MCF 10A (cell line): Measurements from ENCODE around the gene PLPP2. TPM values are rescaled to one million over a fixed set of nuclear protein-coding genes. Genes with fewer than 3 reads are reported as not detected.

Experiments used
- BruUV-seq: library from RNA; stranded (reverse); fragments of 400-500 nt; replicated peaks from 2 replicates; lab custom pipeline; 2021; lab: Mats Ljungman, UMichigan
- CTCF ChIA-PET: fragments of 300-600 bp; sonication (Branson Sonifier 250); formaldehyde crosslinking; extraction: SDS; loops from one replicate; lab custom pipeline; 2021; ENCODE audit warnings: antibody characterized with exemption, inconsistent platforms; lab: Yijun Ruan, JAX
- POLR2A ChIA-PET: fragments of 300-600, 350-650 bp; sonication (Branson Sonifier 250); formaldehyde crosslinking; extraction: SDS; loops from one replicate; lab custom pipeline; 2020; ENCODE audit warnings: antibody characterized with exemption, inconsistent platforms; lab: Yijun Ruan, JAX
- DNase-seq: peaks from one replicate; pipeline ENCODE4 v3.0.0-alpha.2; 2018; ENCODE audit not compliant: unreplicated experiment
- H3K27ac Mint-ChIP-seq: one replicate; pipeline ENCODE4 v1.8.0; 2022; ENCODE audit warnings: mild to moderate bottlenecking, low read depth, mixed read lengths; ENCODE audit not compliant: unreplicated experiment
- H3K27me3 Mint-ChIP-seq: one replicate; pipeline ENCODE4 v1.8.0; 2022; ENCODE audit warnings: mixed read lengths; ENCODE audit not compliant: insufficient read depth, unreplicated experiment
- H3K36me3 Mint-ChIP-seq: one replicate; pipeline ENCODE4 v1.8.0; 2022; ENCODE audit warnings: mild to moderate bottlenecking, moderate library complexity, mixed read lengths; ENCODE audit not compliant: insufficient read depth, unreplicated experiment
- H3K4me1 Mint-ChIP-seq: one replicate; pipeline ENCODE4 v1.8.0; 2022; ENCODE audit warnings: mixed read lengths; ENCODE audit not compliant: insufficient read depth, unreplicated experiment
- H3K4me3 Mint-ChIP-seq: one replicate; pipeline ENCODE4 v1.8.0; 2022; ENCODE audit warnings: mild to moderate bottlenecking, moderate library complexity, mixed read lengths; ENCODE audit not compliant: unreplicated experiment
- H3K9me3 Mint-ChIP-seq: one replicate; pipeline ENCODE4 v1.8.0; 2022; ENCODE audit warnings: mixed read lengths; ENCODE audit not compliant: unreplicated experiment
- intact Hi-C: fragments of 100-400 bp; cut with micrococcal nuclease; formaldehyde crosslinking; loops from 2 replicates; pipeline ENCODE4 v1.14.1; 2022
- total RNA-seq: library from RNA; stranded (reverse); gene quantifications from 2 replicates; pipeline ENCODE4 v1.2.3, GENCODE V29; 2022
- TF ChIP-seq, protein P1 (sequence below): fragments of 200-600 bp; IDR thresholded peaks from one replicate; pipeline ENCODE4 v1.8.0; 2022; ENCODE audit warnings: antibody characterized with exemption, mild to moderate bottlenecking; ENCODE audit not compliant: unreplicated experiment

PLPP2 gene
- total RNA-seq, 1 experiment from 2014 or later, result 5.4 TPM

GRCh38 chr19:287381-287871 is 3.8 kb downstream of the PLPP2 start:
- Mint-ChIP-seq H3K4me1 (peaks cover 6% of the 10 kb centered on the region), H3K4me3 (no peak overlapping the region), H3K9me3 (no peaks in the 10 kb centered on the region), H3K36me3 (peaks cover 13% of the 10 kb centered on the region), H3K27me3 (peaks cover 1% of the 10 kb centered on the region), H3K27ac (no peak overlapping the region)
- TF ChIP-seq, protein P1, sequence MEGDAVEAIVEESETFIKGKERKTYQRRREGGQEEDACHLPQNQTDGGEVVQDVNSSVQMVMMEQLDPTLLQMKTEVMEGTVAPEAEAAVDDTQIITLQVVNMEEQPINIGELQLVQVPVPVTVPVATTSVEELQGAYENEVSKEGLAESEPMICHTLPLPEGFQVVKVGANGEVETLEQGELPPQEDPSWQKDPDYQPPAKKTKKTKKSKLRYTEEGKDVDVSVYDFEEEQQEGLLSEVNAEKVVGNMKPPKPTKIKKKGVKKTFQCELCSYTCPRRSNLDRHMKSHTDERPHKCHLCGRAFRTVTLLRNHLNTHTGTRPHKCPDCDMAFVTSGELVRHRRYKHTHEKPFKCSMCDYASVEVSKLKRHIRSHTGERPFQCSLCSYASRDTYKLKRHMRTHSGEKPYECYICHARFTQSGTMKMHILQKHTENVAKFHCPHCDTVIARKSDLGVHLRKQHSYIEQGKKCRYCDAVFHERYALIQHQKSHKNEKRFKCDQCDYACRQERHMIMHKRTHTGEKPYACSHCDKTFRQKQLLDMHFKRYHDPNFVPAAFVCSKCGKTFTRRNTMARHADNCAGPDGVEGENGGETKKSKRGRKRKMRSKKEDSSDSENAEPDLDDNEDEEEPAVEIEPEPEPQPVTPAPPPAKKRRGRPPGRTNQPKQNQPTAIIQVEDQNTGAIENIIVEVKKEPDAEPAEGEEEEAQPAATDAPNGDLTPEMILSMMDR, result no peak
- no TSS peak for BruUV-seq
- intact Hi-C loops, result no loop called here
- POLR2A ChIA-PET, result no interaction called here
- no peak for DNase-seq
- CTCF ChIA-PET, result no interaction called here

- intact Hi-C loops, result no loop called here
- DNase-seq, result no peak
- TF ChIP-seq, protein P1, result no peak
- POLR2A ChIA-PET, result no interaction called here
- H3K9me3 Mint-ChIP-seq, result no peaks in the 10 kb centered on the region
- H3K27me3 Mint-ChIP-seq, result no peaks in the 10 kb centered on the region
- H3K36me3 Mint-ChIP-seq, result peaks cover 13% of the 10 kb centered on the region
- no peak overlapping the region for H3K27ac Mint-ChIP-seq
- no TSS peak for BruUV-seq
- no peaks in the 10 kb centered on the region for H3K4me1 Mint-ChIP-seq
- CTCF ChIA-PET, result no interaction called here
- H3K4me3 Mint-ChIP-seq, result no peak overlapping the region
These were observed 7.8 kb downstream of the PLPP2 start for GRCh38 chr19:283395-283794.

DNA sequence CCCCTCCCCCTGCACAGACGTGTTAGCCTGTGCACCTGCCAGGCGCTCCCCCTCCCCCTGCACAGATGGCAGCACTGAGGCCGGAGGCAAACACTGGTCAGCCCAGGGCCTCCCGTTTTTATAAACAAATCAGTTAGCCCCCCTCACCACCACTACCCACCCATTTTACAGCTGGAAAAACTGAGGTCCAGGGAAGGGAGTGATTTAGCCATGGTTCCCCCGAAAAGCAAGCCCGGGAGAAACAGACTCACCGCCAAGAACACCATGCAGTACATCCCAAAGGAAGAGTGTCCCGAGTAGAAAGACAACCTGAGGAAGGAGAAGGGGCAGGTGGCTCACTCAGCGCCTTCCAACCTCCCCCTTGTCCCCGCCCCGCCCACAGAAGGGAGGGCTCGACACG is 8.7 kb downstream of the PLPP2 start:
- peaks cover 10% of the 10 kb centered on the region for H3K36me3 Mint-ChIP-seq
- H3K27me3 Mint-ChIP-seq, result peaks cover 3% of the 10 kb centered on the region
- no TSS peak for BruUV-seq
- no peaks in the 10 kb centered on the region for H3K9me3 Mint-ChIP-seq
- POLR2A ChIA-PET, result no interaction called here
- no peak overlapping the region for H3K4me3 Mint-ChIP-seq
- DNase-seq, result no peak
- intact Hi-C loops, result no loop called here
- no peaks in the 10 kb centered on the region for H3K4me1 Mint-ChIP-seq
- H3K27ac Mint-ChIP-seq, result no peak overlapping the region
- CTCF ChIA-PET, result no interaction called here
- TF ChIP-seq, protein P1, result no peak

DNA sequence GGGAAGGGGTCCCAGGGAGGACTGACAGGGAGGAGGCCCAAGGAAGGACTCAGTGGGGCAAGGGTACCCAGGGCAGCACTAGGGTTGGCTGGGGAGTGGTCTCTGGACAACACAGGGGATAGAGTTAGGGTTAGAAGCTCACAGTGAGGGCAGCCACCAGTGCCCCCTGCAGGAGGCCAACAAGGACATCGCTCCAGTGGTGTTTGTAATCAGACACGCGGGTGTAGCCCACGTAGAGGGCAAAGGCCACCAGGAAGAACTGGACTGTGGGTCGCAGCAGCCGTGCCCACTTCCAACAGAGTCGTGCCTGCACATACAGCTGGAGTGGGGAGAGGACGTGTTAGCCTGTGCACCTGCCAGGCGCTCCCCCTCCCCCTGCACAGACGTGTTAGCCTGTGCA is 9.2 kb downstream of the PLPP2 start:
- H3K36me3 Mint-ChIP-seq, result peaks cover 7% of the 10 kb centered on the region
- H3K9me3 Mint-ChIP-seq, result no peaks in the 10 kb centered on the region
- no peak overlapping the region for H3K27ac Mint-ChIP-seq
- TF ChIP-seq, protein P1, result peak; percentile 19
- intact Hi-C loops, result no loop called here
- peaks cover 8% of the 10 kb centered on the region for H3K27me3 Mint-ChIP-seq
- no peaks in the 10 kb centered on the region for H3K4me1 Mint-ChIP-seq
- ChIA-PET CTCF (no interaction called here), POLR2A (no interaction called here)
- no TSS peak for BruUV-seq
- no peak overlapping the region for H3K4me3 Mint-ChIP-seq
- no peak for DNase-seq
